Esophagus muscularis mucosa (tissue), 4 donors: ENCODE data around the gene FDXR. TPM values are rescaled to one million over a fixed set of nuclear protein-coding genes. Genes with fewer than 3 reads are reported as not detected.
"Not testable (repeated sequence)": the region's sequence is repeated elsewhere in the genome, so short reads cannot be mapped to it uniquely, and the experiment has no call there.

Source experiments
- DNase-seq: peaks from one replicate; pipeline ENCODE4 v3.0.0-alpha.2; 2017; ENCODE audit errors: extremely low spot score
- H3K27ac ChIP-seq, 4 donors: fragments of 200-600 bp; sonication (generic); replicated peaks in 1 of 4; 1 replicate in 3 of 4; 2 replicates in 1 of 4; pipeline ENCODE4 v1.5.1; 2016 to 2019; ENCODE audit warnings: mild to moderate bottlenecking in 1 of 4
- H3K27me3 ChIP-seq, 4 donors: fragments of 200-600 bp; sonication (generic); one replicate each; pipeline versions ENCODE4 v1.5.1 to v1.6.0; 2016 to 2019
- H3K36me3 ChIP-seq, 4 donors: fragments of 200-600 bp; sonication (generic); one replicate each; pipeline ENCODE4 v1.5.1; 2016 to 2019
- H3K4me1 ChIP-seq, 4 donors: fragments of 200-600 bp; sonication (generic); one replicate each; pipeline ENCODE4 v1.5.1; 2016 to 2019
- H3K4me3 ChIP-seq, 4 donors: fragments of 200-600 bp; sonication (generic); 1 replicate in 2 of 4; 2 replicates in 2 of 4; pipeline ENCODE4 v1.5.1; 2016 to 2019; ENCODE audit warnings: mild to moderate bottlenecking in 4 of 4, moderate library complexity in 1 of 4
- H3K9me3 ChIP-seq, 4 donors: fragments of 200-600 bp; sonication (generic); 1 replicate in 3 of 4; 2 replicates in 1 of 4; pipeline ENCODE4 v1.5.1; 2016 to 2019
- CTCF ChIP-seq, 3 experiments: fragments of 200-600 bp in 2 of 3; fragments of 450-650 bp in 1 of 3; sonication (generic) in 2 of 3; IDR thresholded peaks; one replicate each; pipeline ENCODE4 v1.5.1; 2017 to 2019; ENCODE audit warnings: antibody characterized with exemption in 3 of 3, mild to moderate bottlenecking in 2 of 3, moderate library complexity in 1 of 3
- EP300 ChIP-seq: sonication (generic); formaldehyde crosslinking; IDR thresholded peaks from one replicate; pipeline ENCODE4 v1.6.1; 2017; ENCODE audit warnings: antibody characterized with exemption
- POLR2A ChIP-seq: fragments of 450-650 bp; IDR thresholded peaks from one replicate; pipeline ENCODE4 v1.6.1; 2017; ENCODE audit warnings: antibody characterized with exemption, moderate library complexity, mild to moderate bottlenecking, low read depth
- POLR2AphosphoS5 ChIP-seq, 2 donors: sonication (generic); formaldehyde crosslinking; IDR thresholded peaks; one replicate each; pipeline ENCODE4 v1.6.1; 2017; ENCODE audit warnings: antibody characterized with exemption in 2 of 2
- WGBS: methylation state at CpG from one replicate; pipeline ENCODE4 v1.1.5; 2018; 5-methylcytosine and 5-hydroxymethylcytosine counted together
- intact Hi-C: fragments of 100-400 bp; cut with DNase I; formaldehyde crosslinking; loops from one replicate; pipeline ENCODE4 v1.15.1; 2023
- total RNA-seq, 4 donors: library from RNA; depleted of rRNA; stranded (reverse); fragments of >200 nt; gene quantifications; one replicate each; pipeline versions ENCODE4 v1.1.0 to v1.2.1, GENCODE V29; 2016

FDXR gene
- total RNA-seq, 4 donors from 2014 or later: 4.9 to 10.6 (median 7.0) TPM

- 79% methylated on average over 3 of the region's 10 CpGs for WGBS
- Histone ChIP-seq H3K27ac (no peak overlapping the region), H3K27me3 (peaks cover 0 to 64% (median 8%) of the 10 kb centered on the region in 4 donors), H3K36me3 (no peaks in the 10 kb centered on the region), H3K4me3 (no peak overlapping the region), H3K9me3 (no peaks in the 10 kb centered on the region), H3K4me1 (peaks cover 0 to 13% (median 2%) of the 10 kb centered on the region in 4 donors)
- DNase-seq: no peak
- TF ChIP-seq CTCF (IDR thresholded peaks at IDR 0.05): no peak
- TF ChIP-seq POLR2AphosphoS5 (IDR thresholded peaks at IDR 0.05): no peak
- intact Hi-C loops: no loop called here
Measured at GRCh38 chr17:74917430-74917829, 44.6 kb upstream of the FDXR start.

GRCh38 chr17:74916851-74917199, 44.0 kb upstream of the FDXR start:
- no peak for DNase-seq
- Histone ChIP-seq H3K4me1 (peaks cover 0 to 7% (median 2%) of the 10 kb centered on the region in 4 donors), H3K4me3 (no peak overlapping the region), H3K9me3 (no peaks in the 10 kb centered on the region), H3K27me3 (peaks cover 0 to 58% (median 3%) of the 10 kb centered on the region in 4 donors), H3K36me3 (no peaks in the 10 kb centered on the region), H3K27ac (no peak overlapping the region)
- 93% methylated on average over 11 of the region's 11 CpGs for WGBS
- TF ChIP-seq POLR2A (no peak), EP300 (no peak), CTCF (IDR thresholded peaks at IDR 0.05) (no peak), POLR2AphosphoS5 (IDR thresholded peaks at IDR 0.05) (no peak)
- intact Hi-C loops: no loop called here

- Histone ChIP-seq H3K36me3 (no peaks in the 10 kb centered on the region), H3K9me3 (no peaks in the 10 kb centered on the region), H3K27me3 (peaks cover 0 to 53% (median under 1%) of the 10 kb centered on the region in 4 donors), H3K4me3 (no peak overlapping the region), H3K27ac (no peak overlapping the region), H3K4me1 (peaks cover 0 to 6% (median 2%) of the 10 kb centered on the region in 4 donors)
- no peak for TF ChIP-seq EP300
- WGBS: 83% methylated on average over 9 of the region's 13 CpGs
- intact Hi-C loops: no loop called here
- no peak for DNase-seq
Measured at GRCh38 chr17:74916136-74916850, 43.5 kb upstream of the FDXR start.

GRCh38 chr17:74911423-74911822, 38.6 kb upstream of the FDXR start:
- H3K36me3 ChIP-seq, H3K9me3 ChIP-seq, H3K4me1 ChIP-seq, intact Hi-C loops, H3K27ac ChIP-seq, DNase-seq, H3K4me3 ChIP-seq: not testable (repeated sequence)
- peaks cover 0 to 23% (median 0%) of the 10 kb centered on the region in 4 donors for H3K27me3 ChIP-seq
- 78% methylated on average over 6 of the region's 8 CpGs for WGBS

- 69% methylated on average over 4 of the region's 4 CpGs for WGBS
- H3K4me1 ChIP-seq, DNase-seq, intact Hi-C loops, H3K4me3 ChIP-seq, H3K9me3 ChIP-seq, H3K36me3 ChIP-seq, H3K27ac ChIP-seq: not testable (repeated sequence)
- H3K27me3 ChIP-seq: peaks cover 0 to 33% (median 0%) of the 10 kb centered on the region in 4 donors
Measured at GRCh38 chr17:74909097-74909496, 36.3 kb upstream of the FDXR start.

DNA sequence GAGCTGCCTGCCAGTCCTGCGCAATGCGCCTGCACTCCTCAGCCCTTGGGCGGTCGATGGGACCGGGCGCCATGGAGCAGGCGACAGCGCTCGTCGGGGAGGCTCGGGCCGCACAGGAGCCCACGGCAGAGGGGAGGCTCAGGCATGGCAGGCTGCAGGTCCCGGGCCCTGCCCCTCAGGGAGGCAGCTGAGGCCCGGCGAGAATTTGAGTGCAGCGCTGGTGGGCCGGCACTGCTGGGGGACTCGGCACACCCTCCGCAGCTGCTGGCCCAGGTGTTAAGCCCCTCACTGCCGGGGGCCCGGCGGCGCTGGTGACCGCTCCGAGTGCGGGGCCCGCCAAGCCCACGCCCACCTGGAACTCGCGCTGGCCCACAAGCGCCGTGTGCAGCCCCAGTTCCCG, 34.2 kb upstream of the FDXR start:
- Histone ChIP-seq H3K36me3 (no peaks in the 10 kb centered on the region), H3K27me3 (peaks cover 0 to 54% (median 0%) of the 10 kb centered on the region in 4 donors), H3K27ac (no peak overlapping the region), H3K9me3 (no peaks in the 10 kb centered on the region), H3K4me1 (no peaks in the 10 kb centered on the region), H3K4me3 (no peak overlapping the region)
- WGBS: 89% methylated on average over 10 of the region's 34 CpGs
- no peak for TF ChIP-seq CTCF (IDR thresholded peaks at IDR 0.05)
- no peak for TF ChIP-seq POLR2AphosphoS5 (IDR thresholded peaks at IDR 0.05)
- TF ChIP-seq POLR2A: no peak
- no peak for TF ChIP-seq EP300
- intact Hi-C loops: no loop called here
- no peak for DNase-seq

DNA sequence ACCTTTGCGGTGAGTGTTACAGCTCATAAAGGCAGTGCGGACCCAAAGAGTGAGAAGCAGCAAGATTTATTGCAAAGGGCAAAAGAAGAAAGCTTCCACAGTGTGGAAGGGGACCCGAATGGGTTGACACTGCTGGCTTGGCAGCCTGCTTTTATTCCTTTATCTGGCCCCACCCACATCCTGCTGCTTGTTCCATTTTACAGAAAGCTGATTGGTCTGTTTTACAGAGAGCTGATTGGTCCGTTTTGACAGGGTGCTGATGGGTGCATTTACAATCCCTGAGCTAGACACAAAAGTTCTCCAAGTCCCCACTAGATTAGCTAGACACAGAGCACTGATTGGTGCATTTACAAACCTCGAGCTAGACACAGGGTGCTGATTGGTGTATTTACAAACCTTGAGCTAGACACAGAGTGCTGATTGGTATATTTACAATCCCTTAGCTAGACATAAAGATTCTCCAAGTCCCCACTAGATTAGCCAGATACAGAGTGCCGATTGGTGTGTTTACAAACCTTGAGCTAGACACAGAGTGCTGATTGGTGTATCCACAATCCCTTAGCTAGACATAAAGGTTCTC, 33.5 kb upstream of the FDXR start:
- H3K36me3 ChIP-seq, H3K4me3 ChIP-seq, H3K27ac ChIP-seq, DNase-seq, intact Hi-C loops, H3K9me3 ChIP-seq, H3K4me1 ChIP-seq: not testable (repeated sequence)
- 78% methylated on average over 6 of the region's 6 CpGs for WGBS
- H3K27me3 ChIP-seq: peaks cover 0 to 59% (median 0%) of the 10 kb centered on the region in 4 donors
